SK-N-SH (cell line): ENCODE data around the gene ILDR1. TPM values are rescaled to one million over a fixed set of nuclear protein-coding genes. Genes with fewer than 3 reads are reported as not detected.

ENCODE experiments used
- CTCF ChIA-PET: fragments of 300-600, 350-600 bp; formaldehyde crosslinking; extraction: SDS; loops from one replicate; lab custom pipeline; 2021; lab: Yijun Ruan, JAX
- POLR2A ChIA-PET: fragments of 350-600 bp; sonication (Branson Sonifier 250); formaldehyde crosslinking; extraction: SDS; loops from one replicate; lab custom pipeline; 2020; ENCODE audit warnings: antibody characterized with exemption, inconsistent platforms; lab: Yijun Ruan, JAX
- DNase-seq: peaks from one replicate; pipeline ENCODE4 v3.0.0; 2012
- H2AFZ ChIP-seq: fragments of 200-600 bp; sonication (generic); 2 replicates; pipeline ENCODE4 v1.8.1; 2016; ENCODE audit warnings: antibody characterized with exemption, mild to moderate bottlenecking, low read depth
- H3F3A ChIP-seq: fragments of 200-600 bp; sonication (generic); replicated peaks from 2 replicates; pipeline ENCODE3; 2016; ENCODE audit warnings: antibody characterized with exemption, mild to moderate bottlenecking; ENCODE audit not compliant: insufficient read depth
- H3K27ac ChIP-seq, 2 experiments: fragments of 200-500 bp in 1 of 2; fragments of 200-600 bp in 1 of 2; sonication (Bioruptor generic) in 1 of 2; sonication (generic), shearing (Covaris generic) in 1 of 2; 2 replicates each; pipeline versions ENCODE4 v1.5.1 to v1.6.1; 2014 to 2016; ENCODE audit warnings: low read depth in 2 of 2, inconsistent platforms in 1 of 2, low read length in 1 of 2, mild to moderate bottlenecking in 1 of 2, mixed read lengths in 1 of 2
- H3K27me3 ChIP-seq: fragments of 200-600 bp; sonication (generic), shearing (Covaris generic); 2 replicates; pipeline ENCODE4 v1.6.1; 2016; ENCODE audit warnings: mixed run types; ENCODE audit not compliant: insufficient read depth
- H3K36me3 ChIP-seq, 2 experiments: fragments of 200-500 bp in 1 of 2; fragments of 200-600 bp in 1 of 2; sonication (Bioruptor generic) in 1 of 2; sonication (generic) in 1 of 2; replicated peaks in 1 of 2; 2 replicates each; pipeline versions ENCODE3 to v1.5.1; 2014 to 2016; ENCODE audit warnings: low read length in 1 of 2, mild to moderate bottlenecking in 1 of 2; ENCODE audit not compliant: insufficient read depth in 2 of 2, control insufficient read depth in 1 of 2
- H3K4me1 ChIP-seq, 2 experiments: fragments of 200-500 bp in 1 of 2; fragments of 200-600 bp in 1 of 2; sonication (Bioruptor generic) in 1 of 2; sonication (generic), shearing (Covaris generic) in 1 of 2; 2 replicates each; pipeline versions ENCODE4 v1.5.1 to v1.6.1; 2014 to 2016; ENCODE audit warnings: low read depth in 1 of 2, low read length in 1 of 2, mixed run types in 1 of 2; ENCODE audit not compliant: insufficient read depth in 2 of 2, control insufficient read depth in 1 of 2
- H3K4me2 ChIP-seq: fragments of 200-600 bp; sonication (generic), shearing (Covaris generic); 2 replicates; pipeline ENCODE4 v1.6.1; 2017; ENCODE audit warnings: mixed run types
- H3K4me3 ChIP-seq, 2 experiments: fragments of 200-500 bp in 1 of 2; fragments of 200-600 bp in 1 of 2; sonication (Bioruptor generic) in 1 of 2; sonication (generic), shearing (Covaris generic) in 1 of 2; 2 replicates each; pipeline versions ENCODE4 v1.5.1 to v1.8.1; 2014 to 2016; ENCODE audit warnings: low read depth in 2 of 2, inconsistent platforms in 1 of 2, low read length in 1 of 2, mild to moderate bottlenecking in 1 of 2, mixed read lengths in 1 of 2, moderate library complexity in 1 of 2
- H3K79me2 ChIP-seq: fragments of 200-600 bp; sonication (generic); 2 replicates; pipeline ENCODE4 v1.8.1; 2017; ENCODE audit warnings: mild to moderate bottlenecking; ENCODE audit not compliant: insufficient read depth
- H3K9ac ChIP-seq: fragments of 200-600 bp; sonication (generic); 2 replicates; pipeline ENCODE4 v1.6.1; 2017; ENCODE audit warnings: mixed run types
- H3K9me2 ChIP-seq: fragments of 200-600 bp; sonication (generic); 2 replicates; pipeline ENCODE4 v1.6.1; 2017; ENCODE audit warnings: mixed run types
- H3K9me3 ChIP-seq: fragments of 200-600 bp; sonication (generic); 2 replicates; pipeline ENCODE4 v1.6.1; 2017; ENCODE audit warnings: mixed run types, mild to moderate bottlenecking, moderate library complexity
- H4K20me1 ChIP-seq: fragments of 200-600 bp; sonication (generic); 2 replicates; pipeline ENCODE4 v1.6.1; 2017; ENCODE audit warnings: mild to moderate bottlenecking, mixed run types; ENCODE audit not compliant: insufficient read depth
- CHD2 ChIP-seq: fragments of 150-350 bp; IDR thresholded peaks from 2 replicates; pipeline ENCODE4 v1.6.1; 2018; ENCODE audit warnings: low read length; ENCODE audit not compliant: partially characterized antibody
- ELF1 ChIP-seq: IDR thresholded peaks from 2 replicates; pipeline ENCODE4 v1.4.0; 2012
- EZH2phosphoT487 ChIP-seq: fragments of 200-600 bp; sonication (generic); IDR thresholded peaks from 2 replicates; pipeline ENCODE4 v1.6.1; 2017; ENCODE audit warnings: low read depth, mixed run types, mild to moderate bottlenecking, antibody characterized with exemption, moderate library complexity, borderline replicate concordance
- FOSL2 ChIP-seq: IDR thresholded peaks from 2 replicates; pipeline ENCODE4 v1.4.0; 2012; ENCODE audit warnings: low read depth, mild to moderate bottlenecking, moderate library complexity, borderline replicate concordance
- FOXJ3 ChIP-seq: sonication (generic); formaldehyde crosslinking; IDR thresholded peaks from 2 replicates; pipeline ENCODE4 v1.5.1; 2020; ENCODE audit warnings: mild to moderate bottlenecking, missing genetic modification reagents
- FOXM1 ChIP-seq: IDR thresholded peaks from 2 replicates; pipeline ENCODE4 v1.4.0; 2012; ENCODE audit warnings: low read depth, mild to moderate bottlenecking
- GABPA ChIP-seq: IDR thresholded peaks from 2 replicates; pipeline ENCODE4 v1.4.0; 2012; ENCODE audit warnings: low read depth, mild to moderate bottlenecking
- GATA2 ChIP-seq: sonication (generic); formaldehyde crosslinking; IDR thresholded peaks from 2 replicates; pipeline ENCODE4 v1.5.0; 2020; ENCODE audit warnings: mild to moderate bottlenecking, missing genetic modification reagents
- JUND ChIP-seq: IDR thresholded peaks from 2 replicates; pipeline ENCODE4 v1.4.0; 2012
- MEF2A ChIP-seq: IDR thresholded peaks from 2 replicates; pipeline ENCODE4 v1.4.0; 2012; ENCODE audit warnings: low read depth, borderline replicate concordance
- MXI1 ChIP-seq: IDR thresholded peaks from 2 replicates; pipeline ENCODE4 v1.6.1; 2012; ENCODE audit warnings: mild to moderate bottlenecking, low read depth, low read length, improper control_type of control experiment
- NFIC ChIP-seq: IDR thresholded peaks from 2 replicates; pipeline ENCODE4 v1.4.0; 2012; ENCODE audit warnings: borderline replicate concordance
- PBX3 ChIP-seq: IDR thresholded peaks from 2 replicates; pipeline ENCODE4; 2012
- POLR2AphosphoS5 ChIP-seq: IDR thresholded peaks from 2 replicates; pipeline ENCODE4 v1.6.1; 2012; ENCODE audit warnings: low read depth, low read length
- RAD21 ChIP-seq: IDR thresholded peaks from 2 replicates; pipeline ENCODE4 v1.6.1; 2012; ENCODE audit warnings: mild to moderate bottlenecking, low read length
- RCOR1 ChIP-seq: fragments of 150-350 bp; IDR thresholded peaks from 2 replicates; pipeline ENCODE4 v1.6.1; 2017; ENCODE audit warnings: antibody characterized with exemption, low read length
- RXRA ChIP-seq: IDR thresholded peaks from 2 replicates; pipeline ENCODE4 v1.4.0; 2012; ENCODE audit warnings: low read depth, mild to moderate bottlenecking, borderline replicate concordance
- SMC3 ChIP-seq: IDR thresholded peaks from 2 replicates; pipeline ENCODE4 v1.6.1; 2012; ENCODE audit warnings: low read depth, low read length, improper control_type of control experiment
- TAF1 ChIP-seq: IDR thresholded peaks from 2 replicates; pipeline ENCODE4 v1.6.1; 2012; ENCODE audit warnings: low read depth, mild to moderate bottlenecking, low read length, moderate library complexity, borderline replicate concordance
- TCF12 ChIP-seq: IDR thresholded peaks from 2 replicates; pipeline ENCODE4 v1.4.0; 2012
- TEAD4 ChIP-seq: IDR thresholded peaks from 2 replicates; pipeline ENCODE4 v1.4.0; 2012; ENCODE audit warnings: mild to moderate bottlenecking, borderline replicate concordance; ENCODE audit not compliant: insufficient read depth
- USF2 ChIP-seq: fragments of 150-350 bp; IDR thresholded peaks from 2 replicates; pipeline ENCODE4 v1.6.1; 2017; ENCODE audit warnings: antibody characterized with exemption, low read length, low read depth, borderline replicate concordance
- ZBTB33 ChIP-seq: IDR thresholded peaks from 2 replicates; pipeline ENCODE4 v1.4.0; 2012; ENCODE audit warnings: low read depth, borderline replicate concordance
- WGBS: methylation state at CpG from one replicate; pipeline ENCODE4 v1.1.6; 2017; ENCODE audit warnings: low lambda C conversion rate; 5-methylcytosine and 5-hydroxymethylcytosine counted together
- polyA plus RNA-seq, 3 experiments: library from polyadenylated mRNA; depleted of rRNA; stranded (reverse); fragments of >200 nt; gene quantifications; 2 replicates each; pipeline ENCODE4 v1.2.3, GENCODE V29; 2012

Gene ILDR1
- polyA plus RNA-seq, 1 of the 3 experiments (the other 2 are of a cell fraction): 0.02 TPM

- no peak overlapping the region for H2AFZ ChIP-seq
- H3K27me3 ChIP-seq: no peaks in the 10 kb centered on the region
- H3K4me2 ChIP-seq: no peak overlapping the region
- no peak overlapping the region for H3K27ac ChIP-seq
- no peaks in the 10 kb centered on the region for H3K9me2 ChIP-seq
- no peaks in the 10 kb centered on the region for H3K79me2 ChIP-seq
- no peak overlapping the region for H3K4me3 ChIP-seq
- H3K9me3 ChIP-seq: 0 out of 2 replicates have a peak, but pooled peaks cover 3% of the 10 kb centered on the region
- ChIA-PET CTCF (interaction anchor here (0.6 kb wide), 1 partner anchor 110 kb away, joined by 3 read pairs; no protein-coding TSS in a partner anchor), POLR2A (no interaction called here)
- no peaks in the 10 kb centered on the region for H3F3A ChIP-seq
- H3K9ac ChIP-seq: no peak overlapping the region
- DNase-seq: no peak
- no peaks in the 10 kb centered on the region for H3K36me3 ChIP-seq
- TF ChIP-seq RCOR1 (no peak), USF2 (no peak), FOXJ3 (CRISPR knock-in tag) (no peak), GABPA (no peak), CHD2 (no peak), MXI1 (no peak), SMC3 (no peak), JUND (no peak), TAF1 (no peak), ZBTB33 (no peak), POLR2AphosphoS5 (no peak), ELF1 (no peak), RAD21 (no peak), TEAD4 (no peak), FOXM1 (no peak)
- H4K20me1 ChIP-seq: no peaks in the 10 kb centered on the region
- H3K4me1 ChIP-seq: no peaks in the 10 kb centered on the region
These were observed 42.2 kb downstream of the ILDR1 start for GRCh38 chr3:121979734-121980449.

- H3K79me2 ChIP-seq: no peaks in the 10 kb centered on the region
- no peak overlapping the region for H3K9ac ChIP-seq
- no peaks in the 10 kb centered on the region for H3K9me2 ChIP-seq
- whole genome bisulfite sequencing: 0% methylated on average over 2 of the region's 2 CpGs
- H3K4me2 ChIP-seq: no peak overlapping the region
- 0 out of 2 replicates have a peak, but pooled peaks cover 3% of the 10 kb centered on the region for H3K9me3 ChIP-seq
- H3F3A ChIP-seq: no peaks in the 10 kb centered on the region
- H3K27ac ChIP-seq: no peak overlapping the region
- DNase-seq: no peak
- H3K4me3 ChIP-seq: no peak overlapping the region
- H3K36me3 ChIP-seq: no peaks in the 10 kb centered on the region
- no peaks in the 10 kb centered on the region for H3K27me3 ChIP-seq
- H4K20me1 ChIP-seq: no peaks in the 10 kb centered on the region
- ChIA-PET CTCF (interaction anchor here (0.6 kb wide), 1 partner anchor 109 kb away, joined by 3 read pairs; no protein-coding TSS in a partner anchor), POLR2A (no interaction called here)
- no peak overlapping the region for H2AFZ ChIP-seq
- H3K4me1 ChIP-seq: no peaks in the 10 kb centered on the region
- TF ChIP-seq MEF2A (no peak), GATA2 (no peak), MXI1 (no peak), EZH2phosphoT487 (no peak), FOXM1 (no peak), RXRA (no peak), FOSL2 (no peak), TCF12 (no peak), PBX3 (no peak), GABPA (no peak), RCOR1 (no peak), ZBTB33 (no peak), TEAD4 (no peak), JUND (no peak), NFIC (no peak), POLR2AphosphoS5 (no peak)
These were observed 42.8 kb downstream of the ILDR1 start for GRCh38 chr3:121979246-121979645.
